ENCODE data around the gene LRIT2. TPM values are rescaled to one million over a fixed set of nuclear protein-coding genes. Genes with fewer than 3 reads are reported as not detected.

The LRIT2 gene
- total RNA-seq, 2 donors from 2014 or later, result not detected

GRCh38 chr10:84196083-84196482, 29.3 kb downstream of the LRIT2 start:
- Histone ChIP-seq H3K4me3 (no peak overlapping the region), H3K27me3 (no peaks in the 10 kb centered on the region), H3K36me3 (no peaks in the 10 kb centered on the region), H3K27ac (peak overlapping the region; percentile 77), H3K9me3 (no peaks in the 10 kb centered on the region), H3K9ac (ENCODE audit: low read depth in 2 of 2, low read length in 2 of 2) (peak overlapping the region; percentile 69 to 76), H3K4me1 (peaks cover 24% of the 10 kb centered on the region)
- intact Hi-C loops (cut with DNase I), result no loop called here
- peak; percentile 82 for DNase-seq
- no peak for TF ChIP-seq CTCF (IDR thresholded peaks at IDR 0.05)

- no peaks in the 10 kb centered on the region for H3K36me3 ChIP-seq
- peak overlapping the region; percentile 51 for H3K4me3 ChIP-seq
- intact Hi-C loops (cut with DNase I), result no loop called here
- no peak for DNase-seq
- H3K27me3 ChIP-seq, result no peaks in the 10 kb centered on the region
- H3K9ac ChIP-seq (ENCODE audit: low read depth in 2 of 2, low read length in 2 of 2), result peak overlapping the region; percentile 69 to 76
- H3K4me1 ChIP-seq, result peaks cover 17% of the 10 kb centered on the region
- no peak for TF ChIP-seq CTCF (IDR thresholded peaks at IDR 0.05)
- H3K9me3 ChIP-seq, result no peaks in the 10 kb centered on the region
- H3K27ac ChIP-seq, result peak overlapping the region; percentile 77
Measured at GRCh38 chr10:84195044-84195830, 30.1 kb downstream of the LRIT2 start.

- Histone ChIP-seq H3K9ac (ENCODE audit: low read depth in 2 of 2, low read length in 2 of 2) (peak within 1 kb of the TSS; percentile 69 to 76), H3K4me1 (peaks cover 17% of the 10 kb centered on the region), H3K4me3 (peak within 1 kb of the TSS; percentile 51), H3K27ac (peak within 1 kb of the TSS; percentile 77), H3K27me3 (no peaks in the 10 kb centered on the region), H3K36me3 (no peaks in the 10 kb centered on the region), H3K9me3 (no peaks in the 10 kb centered on the region)
- intact Hi-C loops (cut with DNase I), result no loop called here
- no peak for TF ChIP-seq CTCF (IDR thresholded peaks at IDR 0.05)
- DNase-seq, result peak; percentile 79
Measured at GRCh38 chr10:84194424-84195043, 30.8 kb downstream of the LRIT2 start, which contains the start of gene CDHR1. CDHR1 (plus strand) TSS chr10:84194537; CDS start chr10:84194761, 224 bp downstream.

- DNase-seq, result no peak
- Histone ChIP-seq H3K9ac (ENCODE audit: low read depth in 2 of 2, low read length in 2 of 2) (peak overlapping the region in 1 of 2 donors; percentile 44), H3K27ac (no peak overlapping the region), H3K9me3 (no peaks in the 10 kb centered on the region), H3K27me3 (no peaks in the 10 kb centered on the region), H3K4me1 (peaks cover 17% of the 10 kb centered on the region), H3K36me3 (no peaks in the 10 kb centered on the region), H3K4me3 (peak overlapping the region; percentile 51)
- intact Hi-C loops (cut with DNase I), result no loop called here
- no peak for TF ChIP-seq CTCF (IDR thresholded peaks at IDR 0.05)
Measured at GRCh38 chr10:84193846-84194423, 31.4 kb downstream of the LRIT2 start.

- H3K9me3 ChIP-seq, result no peaks in the 10 kb centered on the region
- no peak overlapping the region for H3K4me3 ChIP-seq
- H3K4me1 ChIP-seq, result peaks cover 17% of the 10 kb centered on the region
- intact Hi-C loops (cut with DNase I), result no loop called here
- TF ChIP-seq CTCF (IDR thresholded peaks at IDR 0.05), result no peak
- H3K27me3 ChIP-seq, result no peaks in the 10 kb centered on the region
- H3K27ac ChIP-seq, result no peak overlapping the region
- no peak for DNase-seq
- no peaks in the 10 kb centered on the region for H3K36me3 ChIP-seq
- peak overlapping the region in 1 of 2 donors; percentile 44 for H3K9ac ChIP-seq (ENCODE audit: low read depth in 2 of 2, low read length in 2 of 2)
Measured at GRCh38 chr10:84193327-84193726, 32.0 kb downstream of the LRIT2 start.

Data from colonic mucosa (tissue), 4 donors.